Measurements from ENCODE around the gene KCNC1. TPM values are rescaled to one million over a fixed set of nuclear protein-coding genes. Genes with fewer than 3 reads are reported as not detected.

KCNC1 gene
- total and polyA plus RNA-seq, 7 experiments from 2014 or later: not detected

- POLR2A ChIA-PET: no interaction called here
- no peak overlapping the region for H3K4me3 ChIP-seq (ENCODE audit: low read length)
- ATAC-seq (no peak), DNase-seq (no peak)
- no peaks in the 10 kb centered on the region for H3K27me3 ChIP-seq (ENCODE audit: control insufficient read depth in 2 of 2, insufficient read depth in 2 of 2, low read length in 2 of 2)
- H3K4me3 Mint-ChIP-seq: no peak overlapping the region
- no peaks in the 10 kb centered on the region for H3K4me1 ChIP-seq (ENCODE audit: control insufficient read depth in 2 of 2, insufficient read depth in 2 of 2, low read length in 2 of 2)
- no peaks in the 10 kb centered on the region for H3K9me3 Mint-ChIP-seq
- H3K9me3 ChIP-seq (ENCODE audit: control insufficient read depth in 2 of 3, low read length in 3 of 3): no peaks in the 10 kb centered on the region
- CTCF ChIA-PET: no interaction called here
- H3K36me3 Mint-ChIP-seq: peaks cover 0 to 8% (median 4%) of the 10 kb centered on the region in 5 donors
- H3K4me1 Mint-ChIP-seq: no peaks in the 10 kb centered on the region
- peaks cover 0 to 3% (median 0%) of the 10 kb centered on the region in 3 experiments for H3K36me3 ChIP-seq (ENCODE audit: control insufficient read depth in 2 of 3, insufficient read depth in 3 of 3, low read length in 3 of 3)
- H3K27ac ChIP-seq (ENCODE audit: low read depth, low read length): no peak overlapping the region
- no peaks in the 10 kb centered on the region for H3K27me3 Mint-ChIP-seq
- intact Hi-C loops (cut with micrococcal nuclease): no loop called here
- H3K27ac Mint-ChIP-seq: no peak overlapping the region
These were observed 47.6 kb downstream of the KCNC1 start for GRCh38 chr11:17782145-17782544.

GRCh38 chr11:17782603-17783337 lies 48.2 kb downstream of the KCNC1 start:
- Mint-ChIP-seq H3K27me3 (no peaks in the 10 kb centered on the region), H3K9me3 (peaks cover 0 to 2% (median 0%) of the 10 kb centered on the region in 11 donors), H3K36me3 (peaks cover 0 to 14% (median 8%) of the 10 kb centered on the region in 5 donors), H3K4me3 (no peak overlapping the region), H3K27ac (no peak overlapping the region), H3K4me1 (no peaks in the 10 kb centered on the region)
- Histone ChIP-seq H3K27me3 (ENCODE audit: control insufficient read depth in 2 of 2, insufficient read depth in 2 of 2, low read length in 2 of 2) (no peaks in the 10 kb centered on the region), H3K4me1 (ENCODE audit: control insufficient read depth in 2 of 2, insufficient read depth in 2 of 2, low read length in 2 of 2) (no peaks in the 10 kb centered on the region), H3K9me3 (ENCODE audit: control insufficient read depth in 2 of 3, low read length in 3 of 3) (no peaks in the 10 kb centered on the region), H3K4me3 (ENCODE audit: low read length) (no peak overlapping the region), H3K36me3 (ENCODE audit: control insufficient read depth in 2 of 3, insufficient read depth in 3 of 3, low read length in 3 of 3) (peaks cover 0 to 3% (median 0%) of the 10 kb centered on the region in 3 experiments), H3K27ac (ENCODE audit: low read depth, low read length) (no peak overlapping the region)
- intact Hi-C loops (cut with micrococcal nuclease): no loop called here
- ChIA-PET CTCF (no interaction called here), POLR2A (no interaction called here)
- ATAC-seq: no peak
- no peak for DNase-seq

GRCh38 chr11:17783878-17784277 lies 49.3 kb downstream of the KCNC1 start:
- peaks cover 0 to 4% (median 0%) of the 10 kb centered on the region in 7 donors for H3K4me1 Mint-ChIP-seq
- H3K27me3 Mint-ChIP-seq: no peaks in the 10 kb centered on the region
- peaks cover 0 to 5% (median 0%) of the 10 kb centered on the region in 11 donors for H3K9me3 Mint-ChIP-seq
- H3K27ac ChIP-seq (ENCODE audit: low read depth, low read length): no peak overlapping the region
- no peak overlapping the region for H3K4me3 Mint-ChIP-seq
- H3K4me3 ChIP-seq (ENCODE audit: low read length): no peak overlapping the region
- intact Hi-C loops (cut with micrococcal nuclease): no loop called here
- H3K27ac Mint-ChIP-seq: no peak overlapping the region
- H3K4me1 ChIP-seq (ENCODE audit: control insufficient read depth in 2 of 2, insufficient read depth in 2 of 2, low read length in 2 of 2): no peaks in the 10 kb centered on the region
- no peaks in the 10 kb centered on the region for H3K27me3 ChIP-seq (ENCODE audit: control insufficient read depth in 2 of 2, insufficient read depth in 2 of 2, low read length in 2 of 2)
- DNase-seq (no peak), ATAC-seq (no peak)
- ChIA-PET CTCF (no interaction called here), POLR2A (no interaction called here)
- H3K36me3 Mint-ChIP-seq: peaks cover 0 to 23% (median 18%) of the 10 kb centered on the region in 5 donors
- peaks cover 0 to 3% (median 0%) of the 10 kb centered on the region in 3 experiments for H3K36me3 ChIP-seq (ENCODE audit: control insufficient read depth in 2 of 3, insufficient read depth in 3 of 3, low read length in 3 of 3)
- H3K9me3 ChIP-seq (ENCODE audit: control insufficient read depth in 2 of 3, low read length in 3 of 3): no peaks in the 10 kb centered on the region

GRCh38 chr11:17786824-17787525 lies 52.4 kb downstream of the KCNC1 start:
- ChIA-PET CTCF (no interaction called here), POLR2A (no interaction called here)
- intact Hi-C loops (cut with micrococcal nuclease): no loop called here
- H3K4me3 ChIP-seq (ENCODE audit: low read length): no peak overlapping the region
- H3K9me3 ChIP-seq (ENCODE audit: control insufficient read depth in 2 of 3, low read length in 3 of 3): no peaks in the 10 kb centered on the region
- H3K9me3 Mint-ChIP-seq: peaks cover 0 to 5% (median 0%) of the 10 kb centered on the region in 11 donors
- peaks cover 0 to 8% (median 0%) of the 10 kb centered on the region in 7 donors for H3K4me1 Mint-ChIP-seq
- no peaks in the 10 kb centered on the region for H3K4me1 ChIP-seq (ENCODE audit: control insufficient read depth in 2 of 2, insufficient read depth in 2 of 2, low read length in 2 of 2)
- DNase-seq (no peak), ATAC-seq (no peak)
- no peaks in the 10 kb centered on the region for H3K27me3 Mint-ChIP-seq
- no peaks in the 10 kb centered on the region for H3K27me3 ChIP-seq (ENCODE audit: control insufficient read depth in 2 of 2, insufficient read depth in 2 of 2, low read length in 2 of 2)
- peaks cover 0 to 36% (median 26%) of the 10 kb centered on the region in 5 donors for H3K36me3 Mint-ChIP-seq
- no peak overlapping the region for H3K4me3 Mint-ChIP-seq
- H3K36me3 ChIP-seq (ENCODE audit: control insufficient read depth in 2 of 3, insufficient read depth in 3 of 3, low read length in 3 of 3): peaks cover 0 to 3% (median 0%) of the 10 kb centered on the region in 3 experiments
- no peak overlapping the region for H3K27ac ChIP-seq (ENCODE audit: low read depth, low read length)
- no peak overlapping the region for H3K27ac Mint-ChIP-seq

GRCh38 chr11:17788084-17788483 lies 53.5 kb downstream of the KCNC1 start:
- no peak overlapping the region for H3K27ac ChIP-seq (ENCODE audit: low read depth, low read length)
- CTCF ChIA-PET: no interaction called here
- H3K27me3 ChIP-seq (ENCODE audit: control insufficient read depth in 2 of 2, insufficient read depth in 2 of 2, low read length in 2 of 2): no peaks in the 10 kb centered on the region
- POLR2A ChIA-PET: no interaction called here
- DNase-seq: no peak
- intact Hi-C loops (cut with micrococcal nuclease): no loop called here
- H3K36me3 ChIP-seq (ENCODE audit: control insufficient read depth in 2 of 3, insufficient read depth in 3 of 3, low read length in 3 of 3): peaks cover 0 to 3% (median 0%) of the 10 kb centered on the region in 3 experiments
- H3K4me1 ChIP-seq (ENCODE audit: control insufficient read depth in 2 of 2, insufficient read depth in 2 of 2, low read length in 2 of 2): no peaks in the 10 kb centered on the region
- H3K4me1 Mint-ChIP-seq: peaks cover 0 to 8% (median 0%) of the 10 kb centered on the region in 7 donors
- H3K36me3 Mint-ChIP-seq: peaks cover 0 to 38% (median 26%) of the 10 kb centered on the region in 5 donors
- H3K27me3 Mint-ChIP-seq: no peaks in the 10 kb centered on the region
- H3K9me3 Mint-ChIP-seq: peaks cover 0 to 5% (median 0%) of the 10 kb centered on the region in 11 donors
- peak overlapping the region in 1 of 9 donors; percentile 41 for H3K27ac Mint-ChIP-seq
- ATAC-seq: no peak
- H3K4me3 Mint-ChIP-seq: no peak overlapping the region
- no peak overlapping the region for H3K4me3 ChIP-seq (ENCODE audit: low read length)
- H3K9me3 ChIP-seq (ENCODE audit: control insufficient read depth in 2 of 3, low read length in 3 of 3): no peaks in the 10 kb centered on the region

- ChIA-PET CTCF (no interaction called here), POLR2A (no interaction called here)
- Histone ChIP-seq H3K27me3 (ENCODE audit: control insufficient read depth in 2 of 2, insufficient read depth in 2 of 2, low read length in 2 of 2) (no peaks in the 10 kb centered on the region), H3K4me1 (ENCODE audit: control insufficient read depth in 2 of 2, insufficient read depth in 2 of 2, low read length in 2 of 2) (no peaks in the 10 kb centered on the region), H3K4me3 (ENCODE audit: low read length) (no peak overlapping the region), H3K27ac (ENCODE audit: low read depth, low read length) (no peak overlapping the region), H3K9me3 (ENCODE audit: control insufficient read depth in 2 of 3, low read length in 3 of 3) (no peaks in the 10 kb centered on the region), H3K36me3 (ENCODE audit: control insufficient read depth in 2 of 3, insufficient read depth in 3 of 3, low read length in 3 of 3) (peaks cover 0 to 3% (median 0%) of the 10 kb centered on the region in 3 experiments)
- H3K9me3 Mint-ChIP-seq: peaks cover 0 to 5% (median 0%) of the 10 kb centered on the region in 11 donors
- intact Hi-C loops (cut with micrococcal nuclease): no loop called here
- H3K4me3 Mint-ChIP-seq: no peak overlapping the region
- no peak for ATAC-seq
- H3K4me1 Mint-ChIP-seq: peaks cover 0 to 8% (median 0%) of the 10 kb centered on the region in 7 donors
- no peak for DNase-seq
- H3K27ac Mint-ChIP-seq: no peak overlapping the region
- peaks cover 0 to 36% (median 31%) of the 10 kb centered on the region in 5 donors for H3K36me3 Mint-ChIP-seq
- H3K27me3 Mint-ChIP-seq: no peaks in the 10 kb centered on the region
These were observed 55.9 kb downstream of the KCNC1 start for GRCh38 chr11:17790453-17790852.
